Measurements from ENCODE around the gene POLR2A. TPM values are rescaled to one million over a fixed set of nuclear protein-coding genes. Genes with fewer than 3 reads are reported as not detected.

POLR2A gene
- total RNA-seq, 1 experiment from 2014 or later = 46.1 TPM

DNA sequence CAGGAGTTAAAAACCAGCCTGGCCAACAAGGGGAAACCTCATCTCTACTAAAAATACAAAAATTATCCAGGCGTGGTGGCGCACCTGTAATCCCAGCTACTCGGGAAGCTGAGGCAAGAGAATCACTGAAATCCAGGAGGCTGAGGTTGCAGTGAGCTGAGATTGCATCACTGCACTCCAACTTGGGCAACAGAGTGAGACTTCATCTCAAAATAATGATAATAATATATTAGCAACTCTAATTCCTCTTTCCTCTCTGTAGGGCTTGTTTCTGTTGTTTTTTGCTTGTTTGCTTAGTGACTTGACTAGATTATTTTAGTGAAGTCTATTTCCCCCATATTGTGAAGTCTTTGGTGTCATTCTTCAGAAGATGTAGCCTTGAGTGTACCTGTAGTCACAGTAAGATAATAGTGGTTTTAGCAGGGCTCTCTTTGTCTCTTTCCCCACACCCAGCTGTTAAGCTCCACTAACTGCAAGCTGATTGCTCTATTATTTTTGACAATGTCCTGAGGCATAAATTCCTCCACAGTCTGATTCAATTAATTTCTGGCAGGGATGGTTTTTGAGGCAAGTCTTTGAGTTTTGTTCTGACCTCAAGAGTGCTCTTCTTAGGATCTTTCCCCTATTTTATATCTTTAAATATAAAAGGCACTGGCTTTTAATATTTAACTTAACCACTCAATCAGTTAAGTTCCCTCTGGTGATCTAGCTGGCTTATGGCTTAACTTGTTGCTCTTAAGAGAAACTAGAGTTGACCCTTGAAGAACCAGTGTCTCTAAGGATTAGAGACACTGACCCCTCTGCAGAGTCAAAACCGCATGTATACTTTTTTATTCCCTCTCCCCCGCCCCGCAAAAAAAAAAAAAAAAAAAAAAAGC lies 46.1 kb downstream of the POLR2A start:
- H3K4me3 ChIP-seq (ENCODE audit: insufficient read depth, low read depth, low read length) = no peak overlapping the region

GRCh38 chr17:7538050-7538449 lies 53.9 kb downstream of the POLR2A start:
- DNase-seq = no peak
- Histone ChIP-seq H3K4me3 (ENCODE audit: insufficient read depth, low read depth, low read length) (no peak overlapping the region), H3K27me3 (ENCODE audit: control insufficient read depth, insufficient read depth, low read length) (no peaks in the 10 kb centered on the region), H3K36me3 (replicated peaks; ENCODE audit: control insufficient read depth, insufficient read depth, low read length) (no peaks in the 10 kb centered on the region)

More for the DNA sequence above, 46.1 kb downstream of the POLR2A start:
- no peaks in the 10 kb centered on the region for H3K27me3 ChIP-seq (ENCODE audit: control insufficient read depth, insufficient read depth, low read length)
- no peaks in the 10 kb centered on the region for H3K36me3 ChIP-seq (replicated peaks; ENCODE audit: control insufficient read depth, insufficient read depth, low read length)
- no peak for DNase-seq

- H3K4me3 ChIP-seq (ENCODE audit: insufficient read depth, low read depth, low read length) = no peak overlapping the region
- no peak for DNase-seq
- no peaks in the 10 kb centered on the region for H3K27me3 ChIP-seq (ENCODE audit: control insufficient read depth, insufficient read depth, low read length)
- H3K36me3 ChIP-seq (replicated peaks; ENCODE audit: control insufficient read depth, insufficient read depth, low read length) = no peaks in the 10 kb centered on the region
Observed at GRCh38 chr17:7538891-7539545, 54.9 kb downstream of the POLR2A start.

GRCh38 chr17:7541074-7541621 lies 57.0 kb downstream of the POLR2A start:
- DNase-seq = no peak
- Histone ChIP-seq H3K4me3 (ENCODE audit: insufficient read depth, low read depth, low read length) (no peak overlapping the region), H3K27me3 (ENCODE audit: control insufficient read depth, insufficient read depth, low read length) (no peaks in the 10 kb centered on the region), H3K36me3 (replicated peaks; ENCODE audit: control insufficient read depth, insufficient read depth, low read length) (no peaks in the 10 kb centered on the region)

- peaks cover 7% of the 10 kb centered on the region; the same call in 1 of the 2 replicates for H3K27me3 ChIP-seq (ENCODE audit: control insufficient read depth, insufficient read depth, low read length)
- H3K36me3 ChIP-seq (replicated peaks; ENCODE audit: control insufficient read depth, insufficient read depth, low read length) = no peaks in the 10 kb centered on the region
- DNase-seq = no peak
- no peak overlapping the region for H3K4me3 ChIP-seq (ENCODE audit: insufficient read depth, low read depth, low read length)
Observed at GRCh38 chr17:7544911-7545310, 60.7 kb downstream of the POLR2A start.

- H3K36me3 ChIP-seq (replicated peaks; ENCODE audit: control insufficient read depth, insufficient read depth, low read length) = no peaks in the 10 kb centered on the region
- peaks cover 7% of the 10 kb centered on the region; the same call in 1 of the 2 replicates for H3K27me3 ChIP-seq (ENCODE audit: control insufficient read depth, insufficient read depth, low read length)
- peak; percentile 92 for DNase-seq
- H3K4me3 ChIP-seq (ENCODE audit: insufficient read depth, low read depth, low read length) = peak within 1 kb of the TSS; percentile 71
Observed at GRCh38 chr17:7548585-7549400, 64.6 kb downstream of the POLR2A start, which contains the start of gene TNFSF12. TSS of gene TNFSF12 (plus strand) at chr17:7549058. CDS start at chr17:7549154, 96 bp downstream.

Other genes with a start within 250 kb of the POLR2A start
- 75.0 and 90.9 TPM in 2 replicates for gene DVL2, start 249.8 kb upstream of the POLR2A start, total RNA-seq (2014; rRNA removed; shearing (Covaris generic))
- gene PHF23, start 244.9 kb upstream of the POLR2A start, total RNA-seq (2014; rRNA removed; shearing (Covaris generic)) = 54.9 and 56.2 TPM in 2 replicates
- gene GABARAP, start 241.9 kb upstream of the POLR2A start, total RNA-seq (2014; rRNA removed; shearing (Covaris generic)) = 185 and 231 TPM in 2 replicates
- 58.8 and 59.9 TPM in 2 replicates for gene CTDNEP1, start 232.6 kb upstream of the POLR2A start, total RNA-seq (2014; rRNA removed; shearing (Covaris generic))
- gene ELP5, start 232.2 kb upstream of the POLR2A start, total RNA-seq (2014; rRNA removed; shearing (Covaris generic)) = 66.4 and 77.4 TPM in 2 replicates
- gene CLDN7, start 221.9 kb upstream of the POLR2A start, total RNA-seq (2014; rRNA removed; shearing (Covaris generic)) = 30.8 and 40.8 TPM in 2 replicates
- 3.8 and 6.6 TPM in 2 replicates for gene SLC2A4, start 202.6 kb upstream of the POLR2A start, total RNA-seq (2014; rRNA removed; shearing (Covaris generic))
- gene YBX2, start 189.7 kb upstream of the POLR2A start, total RNA-seq (2014; rRNA removed; shearing (Covaris generic)) = 12.2 and 21.8 TPM in 2 replicates
- gene EIF5A, start 176.7 kb upstream of the POLR2A start, total RNA-seq (2014; rRNA removed; shearing (Covaris generic)) = 865 and 1,116 TPM in 2 replicates
- gene GPS2, start 169.0 kb upstream of the POLR2A start, total RNA-seq (2014; rRNA removed; shearing (Covaris generic)) = 52.8 and 60.2 TPM in 2 replicates
- 33.5 and 34.1 TPM in 2 replicates for gene NEURL4, start 155.0 kb upstream of the POLR2A start, total RNA-seq (2014; rRNA removed; shearing (Covaris generic))
- gene ACAP1, start 147.8 kb upstream of the POLR2A start, total RNA-seq (2014; rRNA removed; shearing (Covaris generic)) = 17.8 and 34.5 TPM in 2 replicates
- 1.1 and 2.2 TPM in 2 replicates for gene KCTD11, start 132.2 kb upstream of the POLR2A start, total RNA-seq (2014; rRNA removed; shearing (Covaris generic))
- gene TMEM95, start 129.2 kb upstream of the POLR2A start, total RNA-seq (2014; rRNA removed; shearing (Covaris generic)) = not detected in 2 replicates
- gene TNK1, start 103.3 kb upstream of the POLR2A start, total RNA-seq (2014; rRNA removed; shearing (Covaris generic)) = 7.0 and 8.9 TPM in 2 replicates
- gene PLSCR3, start 89.8 kb upstream of the POLR2A start, total RNA-seq (2014; rRNA removed; shearing (Covaris generic)) = 26.5 and 27.8 TPM in 2 replicates
- gene TMEM256, start 80.3 kb upstream of the POLR2A start, total RNA-seq (2014; rRNA removed; shearing (Covaris generic)) = 280 and 385 TPM in 2 replicates
- gene NLGN2, start 76.5 kb upstream of the POLR2A start, total RNA-seq (2014; rRNA removed; shearing (Covaris generic)) = 11.6 and 15.7 TPM in 2 replicates
- not detected in 2 replicates for gene SPEM1, start 64.0 kb upstream of the POLR2A start, total RNA-seq (2014; rRNA removed; shearing (Covaris generic))
- gene SPEM2, start 58.8 kb upstream of the POLR2A start, total RNA-seq (2014; rRNA removed; shearing (Covaris generic)) = not detected in 2 replicates
- gene SPEM3, start 55.5 kb upstream of the POLR2A start, total RNA-seq (2014; rRNA removed; shearing (Covaris generic)) = not detected in 2 replicates
- gene TMEM102, start 48.9 kb upstream of the POLR2A start, total RNA-seq (2014; rRNA removed; shearing (Covaris generic)) = 14.5 and 15.8 TPM in 2 replicates
- gene FGF11, start 44.9 kb upstream of the POLR2A start, total RNA-seq (2014; rRNA removed; shearing (Covaris generic)) = 12.5 and 20.7 TPM in 2 replicates
- 6.6 and 6.8 TPM in 2 replicates for gene CHRNB1, start 39.3 kb upstream of the POLR2A start, total RNA-seq (2014; rRNA removed; shearing (Covaris generic))
- 9.0 and 10.4 TPM in 2 replicates for gene ZBTB4, start 4.7 kb upstream of the POLR2A start, total RNA-seq (2014; rRNA removed; shearing (Covaris generic))
- gene SLC35G6, start 2.9 kb upstream of the POLR2A start, total RNA-seq (2014; rRNA removed; shearing (Covaris generic)) = not detected in 2 replicates
- 6.2 and 9.6 TPM in 2 replicates for gene TNFSF12, start 64.7 kb downstream of the POLR2A start, total RNA-seq (2014; rRNA removed; shearing (Covaris generic))
- gene TNFSF13, start 74.4 kb downstream of the POLR2A start, total RNA-seq (2014; rRNA removed; shearing (Covaris generic)) = 0.94 and 1.7 TPM in 2 replicates
- 137 and 203 TPM in 2 replicates for gene SENP3, start 77.6 kb downstream of the POLR2A start, total RNA-seq (2014; rRNA removed; shearing (Covaris generic))
- gene CD68, start 95.3 kb downstream of the POLR2A start, total RNA-seq (2014; rRNA removed; shearing (Covaris generic)) = 0.22 and 0.55 TPM in 2 replicates
- 111 and 146 TPM in 2 replicates for gene MPDU1, start 99.5 kb downstream of the POLR2A start, total RNA-seq (2014; rRNA removed; shearing (Covaris generic))
- 33.8 and 44.0 TPM in 2 replicates for gene SOX15, start 105.7 kb downstream of the POLR2A start, total RNA-seq (2014; rRNA removed; shearing (Covaris generic))
- gene FXR2, start 130.5 kb downstream of the POLR2A start, total RNA-seq (2014; rRNA removed; shearing (Covaris generic)) = 49.0 and 52.0 TPM in 2 replicates
- gene SAT2, start 143.5 kb downstream of the POLR2A start, total RNA-seq (2014; rRNA removed; shearing (Covaris generic)) = 45.5 and 55.8 TPM in 2 replicates
- gene SHBG, start 145.8 kb downstream of the POLR2A start, total RNA-seq (2014; rRNA removed; shearing (Covaris generic)) = 0.35 and 1.5 TPM in 2 replicates
- gene ATP1B2, start 166.6 kb downstream of the POLR2A start, total RNA-seq (2014; rRNA removed; shearing (Covaris generic)) = 1.6 and 7.0 TPM in 2 replicates
- gene TP53, start 203.1 kb downstream of the POLR2A start, total RNA-seq (2014; rRNA removed; shearing (Covaris generic)) = 97.5 and 99.4 TPM in 2 replicates
- gene WRAP53, start 204.1 kb downstream of the POLR2A start, total RNA-seq (2014; rRNA removed; shearing (Covaris generic)) = 32.9 and 41.3 TPM in 2 replicates
- gene EFNB3, start 220.8 kb downstream of the POLR2A start, total RNA-seq (2014; rRNA removed; shearing (Covaris generic)) = 6.0 and 6.4 TPM in 2 replicates
- gene DNAH2, start 233.4 kb downstream of the POLR2A start, total RNA-seq (2014; rRNA removed; shearing (Covaris generic)) = 0.11 and 0.24 TPM in 2 replicates